PC-9 (cell line): Measurements from ENCODE around the gene CSTF2.

Source experiments
- CTCF ChIP-seq: fragments of 200-600 bp; sonication (generic); conservative IDR thresholded peaks from 2 replicates; pipeline ENCODE4 v1.6.1; 2017; ENCODE audit warnings: mixed run types, antibody characterized with exemption, mild to moderate bottlenecking, moderate library complexity
- EZH2 ChIP-seq: fragments of 200-600 bp; sonication (generic); IDR thresholded peaks from 2 replicates; pipeline ENCODE4 v1.8.0; 2017; ENCODE audit warnings: antibody characterized with exemption, low read depth

GRCh38 chrX:100850317-100850716, 30.1 kb downstream of the CSTF2 start:
- TF ChIP-seq CTCF (no peak), EZH2 (no peak)
